HG02938 (cell line): ENCODE results near the gene DNAJA2.
A peak's percentile ranks its signal among the peaks of the same experiment; 100 is the strongest.
"Not testable (repeated sequence)": the region's sequence is repeated elsewhere in the genome, so short reads cannot be mapped to it uniquely, and the experiment has no call there.

Experiments used
- ATAC-seq: cut with Tn5 transposase; IDR thresholded peaks from one replicate; pipeline ENCODE4 v1.9.1; 2021; ENCODE audit warnings: mild to moderate bottlenecking, moderate library complexity; ENCODE audit not compliant: unreplicated experiment

The DNAJA2 gene

GRCh38 chr16:46975908-46976470 lies 2.5 kb upstream of the DNAJA2 start:
- no peak for ATAC-seq

DNA sequence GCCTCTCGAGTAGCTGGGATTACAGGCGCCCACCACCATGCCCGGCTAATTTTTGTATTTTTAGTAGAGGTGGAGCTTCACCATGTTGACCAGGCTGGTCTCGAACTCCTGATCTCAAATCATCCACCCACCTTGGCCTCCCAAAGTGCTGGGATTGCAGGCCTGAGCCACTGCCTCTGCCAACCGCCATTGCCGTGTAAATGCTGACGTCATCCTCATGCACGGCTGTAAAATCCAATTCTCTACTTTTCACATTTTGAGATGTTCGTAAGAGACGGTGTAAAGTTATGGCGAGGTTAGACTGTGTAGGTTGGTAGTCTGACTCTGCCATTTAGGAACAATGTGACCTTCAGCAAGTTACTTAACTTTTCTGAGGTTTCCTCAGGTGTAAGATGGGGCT lies 1.7 kb upstream of the DNAJA2 start:
- no peak for ATAC-seq

DNA sequence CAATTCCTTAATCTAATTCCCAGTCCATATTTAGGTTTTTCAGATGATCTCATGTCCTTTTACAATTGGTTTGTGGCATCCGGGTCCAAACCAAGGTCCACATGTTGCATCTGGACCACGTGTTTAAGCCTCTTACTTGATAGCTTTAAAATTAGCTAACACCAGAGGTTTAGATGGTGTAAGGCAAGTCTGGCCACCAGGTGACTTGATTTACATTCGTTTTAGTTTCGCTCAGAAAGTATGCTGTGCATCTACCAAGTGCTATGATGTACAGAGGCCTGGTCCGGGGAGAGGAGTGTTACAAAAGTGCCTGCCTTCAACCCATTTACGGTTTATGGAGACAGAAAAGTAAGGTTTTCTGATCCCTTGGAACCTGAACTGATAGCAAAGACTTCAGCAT lies 878 bp upstream of the DNAJA2 start:
- ATAC-seq: peak; percentile 31

DNA sequence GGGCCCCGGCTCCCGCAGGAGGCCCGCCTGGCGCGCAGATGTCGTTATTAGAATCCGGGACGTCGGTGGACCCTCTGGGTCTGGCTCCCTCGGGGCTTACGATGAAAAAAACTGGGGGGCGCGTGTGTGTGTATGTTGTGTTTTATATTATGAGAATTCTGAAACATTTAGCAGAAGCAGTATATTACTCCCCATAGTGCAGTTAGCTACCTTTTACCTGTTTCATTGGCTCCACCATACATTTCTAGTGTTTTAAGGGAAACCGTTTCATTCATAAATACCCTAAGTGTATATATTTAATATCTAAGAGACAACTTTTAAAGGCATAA lies 486 bp upstream of the DNAJA2 start:
- no peak for ATAC-seq

DNA sequence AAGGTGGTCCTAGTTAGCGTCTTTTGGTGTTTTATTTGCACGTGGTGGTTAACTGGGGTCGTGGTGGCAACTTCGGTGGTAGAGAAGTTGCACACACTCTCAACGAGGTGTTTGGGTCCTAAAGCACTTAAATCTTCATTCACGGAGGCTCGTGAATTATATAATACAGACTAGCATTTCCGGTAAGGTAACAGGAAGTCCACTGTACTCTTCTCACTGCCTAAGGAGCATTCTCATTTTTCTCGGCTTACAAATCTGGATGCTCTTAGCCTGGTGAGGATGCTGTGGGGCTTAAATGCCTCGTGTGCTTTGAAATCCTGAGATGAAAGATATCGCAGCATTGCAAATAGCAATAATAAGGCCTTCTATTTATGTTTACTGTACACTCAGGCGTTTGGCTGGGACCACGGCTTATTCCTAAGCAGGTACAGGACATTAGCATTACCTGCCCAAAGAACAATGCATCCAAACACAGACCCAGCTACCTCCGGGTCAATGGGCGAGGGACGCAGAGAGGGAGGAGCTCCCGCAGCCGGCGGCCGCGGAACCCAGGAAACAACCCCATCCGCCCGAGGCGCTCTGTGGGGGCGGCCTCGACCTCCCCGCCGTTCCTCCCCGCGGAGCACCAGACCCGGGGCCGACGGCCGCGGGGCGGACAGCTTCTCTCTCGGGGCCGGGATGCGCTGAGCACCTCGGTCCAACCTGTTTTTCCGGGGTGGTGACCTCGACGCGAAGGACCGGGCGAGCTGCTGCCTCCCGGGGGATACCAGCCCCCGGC lies 856 bp downstream of the DNAJA2 start:
- ATAC-seq: peak; percentile 32

- ATAC-seq: no peak
Observed at GRCh38 chr16:46971271-46971670, 2.2 kb downstream of the DNAJA2 start.

- no peak for ATAC-seq
Observed at GRCh38 chr16:46970089-46970488, 3.4 kb downstream of the DNAJA2 start.

DNA sequence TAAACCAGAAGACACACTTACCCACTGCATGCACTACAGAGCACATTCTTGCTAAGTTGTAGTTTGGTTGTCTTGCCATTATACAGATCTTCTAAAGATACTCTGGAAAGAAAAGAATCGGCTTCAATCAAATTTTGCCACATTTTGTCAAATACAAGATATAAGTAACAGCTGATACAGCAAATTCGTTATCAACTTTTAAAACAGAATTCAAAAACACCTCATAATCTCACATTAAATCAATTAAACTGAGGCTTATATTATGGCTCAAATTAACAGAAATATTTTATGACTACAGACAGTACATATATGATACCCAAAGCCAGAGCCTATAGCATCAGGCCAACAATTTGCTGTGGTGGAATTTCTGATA lies 5.4 kb downstream of the DNAJA2 start:
- no peak for ATAC-seq

DNA sequence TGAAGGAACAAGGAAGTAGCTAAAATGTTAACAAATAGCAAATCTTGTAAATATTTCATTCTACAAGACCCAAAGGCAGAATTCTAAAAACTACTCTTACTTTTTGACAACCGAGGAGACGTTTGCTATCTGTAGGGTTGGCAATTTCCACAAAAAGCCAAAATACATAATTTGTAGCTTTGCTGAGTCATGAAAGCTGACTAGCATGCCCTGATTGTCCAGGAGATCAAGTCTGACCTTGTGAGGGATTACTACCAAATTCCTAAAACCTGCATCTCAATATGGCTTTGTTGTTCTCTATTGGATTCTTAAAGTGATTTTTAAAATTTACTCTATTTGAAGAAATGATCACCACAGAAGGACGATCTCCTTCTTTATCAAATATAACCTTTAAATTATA lies 10.8 kb downstream of the DNAJA2 start:
- ATAC-seq: no peak

GRCh38 chr16:46961373-46962353 lies 11.8 kb downstream of the DNAJA2 start:
- ATAC-seq: no peak

DNA sequence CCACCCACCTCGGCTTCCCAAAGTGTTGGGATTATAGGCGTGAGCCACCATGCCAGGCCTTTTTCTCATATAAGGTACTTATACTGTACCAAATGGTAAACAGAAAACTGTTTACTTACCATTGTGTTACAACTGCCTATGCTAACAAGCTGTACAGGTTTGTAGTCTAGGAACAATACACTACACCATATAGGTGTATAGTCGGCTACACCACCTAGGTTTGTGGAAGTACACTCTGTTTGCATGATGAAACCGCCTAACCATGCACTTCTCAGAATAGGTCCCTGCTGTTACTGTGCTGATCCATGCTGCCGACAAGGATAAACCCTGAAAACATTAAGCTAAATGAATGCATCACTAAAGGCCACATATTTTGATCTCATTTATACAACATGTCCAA lies 18.9 kb downstream of the DNAJA2 start:
- ATAC-seq: no peak

GRCh38 chr16:46950009-46950408 lies 23.5 kb downstream of the DNAJA2 start:
- no peak for ATAC-seq

- peak; percentile 54 for ATAC-seq
Observed at GRCh38 chr16:46949241-46949892, 24.1 kb downstream of the DNAJA2 start.

DNA sequence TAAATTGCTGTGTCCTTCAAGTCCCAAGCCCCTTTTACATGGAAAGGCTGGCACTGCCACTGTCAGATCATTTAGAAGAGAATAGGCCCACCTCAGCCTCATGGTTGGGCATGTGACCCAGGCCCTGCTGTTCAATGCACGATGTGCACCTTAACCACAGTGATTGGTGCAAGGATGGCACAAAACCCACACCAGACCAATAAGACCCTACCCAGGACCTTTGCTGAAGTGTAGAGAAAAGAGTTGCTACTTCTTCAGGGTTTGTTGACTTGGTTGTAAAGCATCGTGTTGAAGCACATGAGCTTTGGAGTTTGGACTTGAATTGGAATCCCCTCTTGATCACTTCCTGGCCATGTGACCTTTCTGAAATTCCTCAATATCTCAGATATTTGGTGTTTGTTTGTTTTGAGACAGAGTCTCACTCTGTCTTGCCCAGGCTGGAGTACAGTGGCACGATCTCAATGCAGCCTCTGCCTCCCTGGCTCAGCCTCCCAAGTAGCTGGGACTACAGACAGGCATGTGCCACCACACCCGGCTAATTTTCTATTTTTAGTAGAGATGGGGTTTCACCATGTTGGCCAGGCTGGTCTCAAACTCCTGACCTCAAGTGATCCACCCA lies 24.8 kb downstream of the DNAJA2 start:
- ATAC-seq: no peak

GRCh38 chr16:46947900-46948547 lies 25.4 kb downstream of the DNAJA2 start:
- ATAC-seq: peak; percentile 62

DNA sequence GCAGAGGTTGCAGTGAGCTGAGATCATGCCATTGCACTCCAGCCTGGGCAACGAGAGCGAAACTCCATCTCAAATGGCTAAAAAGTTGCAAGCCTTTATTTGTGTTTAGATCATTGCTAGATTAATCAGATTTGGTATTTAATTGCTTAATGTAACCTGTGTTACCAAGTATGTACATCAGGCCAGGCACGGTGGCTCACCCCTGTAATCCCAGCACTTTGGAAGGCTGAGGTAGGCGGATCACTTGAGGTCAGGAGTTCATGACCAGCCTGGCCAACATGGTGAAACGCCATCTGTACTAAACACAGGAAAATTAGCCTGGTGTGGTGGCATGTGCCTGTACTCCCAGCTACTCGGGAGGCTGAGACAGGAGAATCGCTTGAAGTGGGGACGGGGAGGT lies 28.8 kb downstream of the DNAJA2 start:
- ATAC-seq: not testable (repeated sequence)

DNA sequence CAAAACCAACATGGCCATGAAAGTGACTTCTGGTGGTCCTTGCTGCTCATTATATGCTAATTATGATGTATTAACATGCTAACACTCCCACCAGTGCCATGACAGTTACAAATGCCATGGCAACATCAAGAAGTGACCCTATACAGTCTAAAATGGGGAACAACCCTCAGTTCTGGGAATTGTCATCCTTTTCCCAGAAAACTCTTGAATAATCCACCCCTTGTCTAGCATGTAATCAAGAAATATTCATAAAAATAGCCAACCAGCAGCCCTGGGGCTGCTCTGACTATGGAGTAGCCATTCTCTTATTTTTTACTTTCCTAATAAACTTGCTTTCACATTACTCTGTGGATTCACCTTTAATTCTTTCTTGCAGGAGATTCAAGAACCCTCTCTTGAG lies 35.9 kb downstream of the DNAJA2 start:
- ATAC-seq: no peak

DNA sequence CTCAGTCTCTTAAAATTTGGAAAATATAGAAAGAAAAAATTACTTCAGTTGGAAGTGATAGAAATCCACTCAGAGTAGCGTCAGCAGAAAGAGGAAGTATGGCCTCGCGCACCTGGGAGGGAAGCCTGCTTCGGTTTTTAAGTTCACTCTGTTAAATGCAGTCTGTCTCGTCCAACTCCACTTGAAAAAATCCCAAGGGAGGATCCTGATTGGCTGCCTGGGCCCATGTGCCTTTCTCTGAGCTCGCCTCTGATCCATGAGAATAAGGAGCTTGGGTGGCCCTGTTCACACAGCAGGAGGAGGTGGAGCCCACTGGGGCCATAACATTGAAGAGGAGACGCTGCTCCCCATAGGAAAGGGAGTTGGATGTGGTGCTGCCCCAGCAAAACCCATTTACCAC lies 40.7 kb downstream of the DNAJA2 start:
- ATAC-seq: peak; percentile 54

GRCh38 chr16:46930861-46931260 lies 42.6 kb downstream of the DNAJA2 start:
- no peak for ATAC-seq
